ENCODE results near the gene TAGLN3.

DNA sequence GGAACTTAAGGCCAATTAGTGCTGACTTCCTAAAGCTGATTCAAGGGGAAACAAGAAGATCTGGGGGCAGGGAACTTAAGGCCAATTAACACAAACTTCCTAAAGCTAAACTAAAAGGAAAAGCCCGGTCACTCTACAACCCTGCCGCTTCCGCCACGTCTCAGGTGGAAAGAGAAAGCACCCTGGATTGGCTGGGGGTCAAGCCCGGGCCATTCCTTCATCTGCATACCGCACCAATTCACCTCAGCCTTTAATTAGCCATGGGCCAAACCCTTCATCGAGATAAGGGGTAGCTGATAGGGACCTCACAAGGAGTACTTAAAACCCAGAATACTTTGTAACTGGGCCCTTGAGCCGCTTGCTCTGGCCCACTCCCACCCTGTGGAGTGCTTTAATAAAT, 50.2 kb downstream of the TAGLN3 start:
- TF ChIP-seq, protein P1, sequence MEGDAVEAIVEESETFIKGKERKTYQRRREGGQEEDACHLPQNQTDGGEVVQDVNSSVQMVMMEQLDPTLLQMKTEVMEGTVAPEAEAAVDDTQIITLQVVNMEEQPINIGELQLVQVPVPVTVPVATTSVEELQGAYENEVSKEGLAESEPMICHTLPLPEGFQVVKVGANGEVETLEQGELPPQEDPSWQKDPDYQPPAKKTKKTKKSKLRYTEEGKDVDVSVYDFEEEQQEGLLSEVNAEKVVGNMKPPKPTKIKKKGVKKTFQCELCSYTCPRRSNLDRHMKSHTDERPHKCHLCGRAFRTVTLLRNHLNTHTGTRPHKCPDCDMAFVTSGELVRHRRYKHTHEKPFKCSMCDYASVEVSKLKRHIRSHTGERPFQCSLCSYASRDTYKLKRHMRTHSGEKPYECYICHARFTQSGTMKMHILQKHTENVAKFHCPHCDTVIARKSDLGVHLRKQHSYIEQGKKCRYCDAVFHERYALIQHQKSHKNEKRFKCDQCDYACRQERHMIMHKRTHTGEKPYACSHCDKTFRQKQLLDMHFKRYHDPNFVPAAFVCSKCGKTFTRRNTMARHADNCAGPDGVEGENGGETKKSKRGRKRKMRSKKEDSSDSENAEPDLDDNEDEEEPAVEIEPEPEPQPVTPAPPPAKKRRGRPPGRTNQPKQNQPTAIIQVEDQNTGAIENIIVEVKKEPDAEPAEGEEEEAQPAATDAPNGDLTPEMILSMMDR (conservative IDR thresholded peaks at IDR 0.05): no peak
- no peak for TF ChIP-seq EZH2 (IDR thresholded peaks at IDR 0.05; ENCODE audit: low read depth)

Data from PC-9 (cell line).